ENCODE measurements around the gene PPP1R1C.

GRCh38 chr2:182165202-182165601 is 179.5 kb downstream of the PPP1R1C start:
- TF ChIP-seq POLR2A (IDR thresholded peaks at IDR 0.05) (no peak), CTCF (IDR thresholded peaks at IDR 0.05) (no peak)
